Panc1 (cell line): ENCODE measurements around the gene SLC2A5.

ENCODE experiments used
- CTCF ChIP-seq: fragments of 450-650 bp; IDR thresholded peaks from 2 replicates; pipeline ENCODE4 v1.5.1; 2017; ENCODE audit warnings: mild to moderate bottlenecking
- POLR2AphosphoS5 ChIP-seq: IDR thresholded peaks from 2 replicates; pipeline ENCODE4 v1.6.1; 2012; ENCODE audit warnings: mild to moderate bottlenecking, low read depth, low read length, moderate library complexity
- REST ChIP-seq, 2 experiments: IDR thresholded peaks; 2 replicates each; pipeline ENCODE4 v1.6.1; 2011 to 2012; ENCODE audit warnings: low read depth in 2 of 2, control low read depth in 1 of 2, low read length in 1 of 2, mild to moderate bottlenecking in 1 of 2, moderate library complexity in 1 of 2; ENCODE audit not compliant: insufficient read depth in 1 of 2
- SIN3A ChIP-seq: IDR thresholded peaks from 2 replicates; pipeline ENCODE4 v1.6.1; 2012; ENCODE audit warnings: low read depth, mild to moderate bottlenecking, low read length, moderate library complexity, borderline replicate concordance; ENCODE audit not compliant: insufficient read depth
- TCF7L2 ChIP-seq: IDR thresholded peaks from 2 replicates; pipeline ENCODE4 v1.6.1; 2011; ENCODE audit warnings: mild to moderate bottlenecking, low read depth, low read length, inconsistent platforms

GRCh38 chr1:9086045-9086444 lies 16.6 kb upstream of the SLC2A5 start:
- no peak for TF ChIP-seq POLR2AphosphoS5
- no peak for TF ChIP-seq CTCF
- TF ChIP-seq REST (IDR thresholded peaks at IDR 0.05; ENCODE audit: insufficient read depth in 1 of 2, low read depth in 2 of 2, low read length in 1 of 2): no peak
- no peak for TF ChIP-seq SIN3A
- TF ChIP-seq TCF7L2: no peak
